ENCODE results near the gene RNF208. TPM values are rescaled to one million over a fixed set of nuclear protein-coding genes. Genes with fewer than 3 reads are reported as not detected.

Gene RNF208
- polyA plus RNA-seq, 1 donor from 2014 or later, result 1.5 TPM

DNA sequence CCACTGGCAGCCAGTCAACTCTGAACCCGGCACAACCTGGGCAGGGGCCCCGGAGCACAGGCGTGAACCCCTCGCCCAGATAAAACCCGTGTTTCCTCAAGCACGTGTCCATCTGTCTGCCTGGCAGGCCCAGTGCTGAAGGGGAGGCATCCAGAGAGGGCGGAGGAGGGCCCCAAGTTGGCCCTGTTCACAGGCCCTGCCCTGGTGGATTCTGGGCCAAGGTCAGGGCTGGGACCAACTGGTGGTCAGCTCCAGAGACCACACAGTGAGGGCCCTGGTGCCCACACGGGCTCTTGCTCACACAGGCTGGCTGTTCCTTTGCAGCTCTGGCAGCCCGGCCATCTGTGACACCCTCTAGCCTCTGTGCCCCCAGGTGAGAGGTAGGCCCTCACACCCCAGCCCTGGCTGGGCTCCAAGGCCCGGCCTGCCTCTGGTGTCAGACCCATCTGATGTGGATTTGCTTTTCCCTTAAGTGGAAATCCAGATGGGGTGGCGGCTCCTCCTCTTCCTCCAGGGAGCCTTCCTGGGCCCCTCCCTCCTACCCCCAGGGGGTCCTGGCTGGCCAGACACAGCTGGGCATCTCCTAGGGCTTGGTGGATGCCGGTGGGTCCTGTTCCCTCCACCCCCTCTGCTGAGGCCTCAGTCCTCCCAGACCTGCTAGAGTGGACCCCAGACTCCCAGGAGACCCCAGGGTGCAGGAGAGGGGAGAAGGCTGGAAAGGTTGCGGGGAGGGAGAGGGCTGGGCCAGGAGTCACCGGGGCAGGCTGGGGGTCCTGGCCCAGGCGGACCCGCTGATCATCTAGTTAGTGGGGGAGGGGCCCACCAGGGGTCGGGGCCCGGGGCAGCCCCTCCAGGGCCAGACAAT, 28.5 kb upstream of the RNF208 start:
- no peak overlapping the region for H3K9ac ChIP-seq (ENCODE audit: low read length)
- H3K27ac ChIP-seq (ENCODE audit: low read length), result no peak overlapping the region
- H2AFZ ChIP-seq (ENCODE audit: low read depth, low read length), result no peak overlapping the region
- H4K20me1 ChIP-seq (ENCODE audit: insufficient read depth), result no peaks in the 10 kb centered on the region
- no peak overlapping the region for H3K4me3 ChIP-seq (ENCODE audit: low read length)
- no peaks in the 10 kb centered on the region for H3K9me3 ChIP-seq (ENCODE audit: low read length)
- H3K36me3 ChIP-seq (ENCODE audit: insufficient read depth, low read length), result no peaks in the 10 kb centered on the region
- H3K27me3 ChIP-seq (ENCODE audit: insufficient read depth, low read depth, low read length), result no peaks in the 10 kb centered on the region
- H3F3A ChIP-seq (ENCODE audit: insufficient read depth, low read length, poor library complexity, severe bottlenecking), result no peaks in the 10 kb centered on the region
- no peak for TF ChIP-seq MXI1 (conservative IDR thresholded peaks at IDR 0.05; ENCODE audit: poor library complexity, severe bottlenecking)
- TF ChIP-seq, protein P1, sequence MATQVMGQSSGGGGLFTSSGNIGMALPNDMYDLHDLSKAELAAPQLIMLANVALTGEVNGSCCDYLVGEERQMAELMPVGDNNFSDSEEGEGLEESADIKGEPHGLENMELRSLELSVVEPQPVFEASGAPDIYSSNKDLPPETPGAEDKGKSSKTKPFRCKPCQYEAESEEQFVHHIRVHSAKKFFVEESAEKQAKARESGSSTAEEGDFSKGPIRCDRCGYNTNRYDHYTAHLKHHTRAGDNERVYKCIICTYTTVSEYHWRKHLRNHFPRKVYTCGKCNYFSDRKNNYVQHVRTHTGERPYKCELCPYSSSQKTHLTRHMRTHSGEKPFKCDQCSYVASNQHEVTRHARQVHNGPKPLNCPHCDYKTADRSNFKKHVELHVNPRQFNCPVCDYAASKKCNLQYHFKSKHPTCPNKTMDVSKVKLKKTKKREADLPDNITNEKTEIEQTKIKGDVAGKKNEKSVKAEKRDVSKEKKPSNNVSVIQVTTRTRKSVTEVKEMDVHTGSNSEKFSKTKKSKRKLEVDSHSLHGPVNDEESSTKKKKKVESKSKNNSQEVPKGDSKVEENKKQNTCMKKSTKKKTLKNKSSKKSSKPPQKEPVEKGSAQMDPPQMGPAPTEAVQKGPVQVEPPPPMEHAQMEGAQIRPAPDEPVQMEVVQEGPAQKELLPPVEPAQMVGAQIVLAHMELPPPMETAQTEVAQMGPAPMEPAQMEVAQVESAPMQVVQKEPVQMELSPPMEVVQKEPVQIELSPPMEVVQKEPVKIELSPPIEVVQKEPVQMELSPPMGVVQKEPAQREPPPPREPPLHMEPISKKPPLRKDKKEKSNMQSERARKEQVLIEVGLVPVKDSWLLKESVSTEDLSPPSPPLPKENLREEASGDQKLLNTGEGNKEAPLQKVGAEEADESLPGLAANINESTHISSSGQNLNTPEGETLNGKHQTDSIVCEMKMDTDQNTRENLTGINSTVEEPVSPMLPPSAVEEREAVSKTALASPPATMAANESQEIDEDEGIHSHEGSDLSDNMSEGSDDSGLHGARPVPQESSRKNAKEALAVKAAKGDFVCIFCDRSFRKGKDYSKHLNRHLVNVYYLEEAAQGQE (IDR thresholded peaks at IDR 0.05; ENCODE audit: borderline replicate concordance), result no peak
- no peaks in the 10 kb centered on the region for H3K9me2 ChIP-seq (ENCODE audit: insufficient read depth, low read length)
- H3K4me2 ChIP-seq (ENCODE audit: low read length), result no peak overlapping the region
- H3K79me2 ChIP-seq (replicated peaks; ENCODE audit: insufficient read depth, low read length), result peaks cover 3% of the 10 kb centered on the region

DNA sequence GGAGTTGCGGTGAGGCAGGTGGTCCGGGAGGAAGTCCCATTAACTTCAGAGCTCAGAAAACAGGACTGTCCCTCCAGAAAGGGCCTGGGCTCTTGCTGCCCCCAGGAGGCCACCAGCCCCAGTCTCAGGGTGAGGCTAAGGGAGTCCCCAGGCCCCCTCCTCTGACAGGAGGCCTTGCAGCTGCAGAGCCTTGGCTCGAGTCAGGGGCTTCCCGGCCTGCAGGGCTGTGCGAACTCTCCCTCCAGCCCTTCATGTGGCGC, 25.8 kb upstream of the RNF208 start:
- Histone ChIP-seq H3K9ac (ENCODE audit: low read length) (no peak overlapping the region), H3K27me3 (ENCODE audit: insufficient read depth, low read depth, low read length) (no peaks in the 10 kb centered on the region), H3K27ac (ENCODE audit: low read length) (no peak overlapping the region), H3F3A (ENCODE audit: insufficient read depth, low read length, poor library complexity, severe bottlenecking) (no peaks in the 10 kb centered on the region), H3K4me2 (ENCODE audit: low read length) (no peak overlapping the region), H3K36me3 (ENCODE audit: insufficient read depth, low read length) (no peaks in the 10 kb centered on the region), H4K20me1 (ENCODE audit: insufficient read depth) (no peaks in the 10 kb centered on the region), H2AFZ (ENCODE audit: low read depth, low read length) (no peak overlapping the region), H3K9me2 (ENCODE audit: insufficient read depth, low read length) (no peaks in the 10 kb centered on the region), H3K79me2 (replicated peaks; ENCODE audit: insufficient read depth, low read length) (peaks cover 1% of the 10 kb centered on the region), H3K9me3 (ENCODE audit: low read length) (no peaks in the 10 kb centered on the region), H3K4me3 (ENCODE audit: low read length) (no peak overlapping the region)
- TF ChIP-seq EZH2 (IDR thresholded peaks at IDR 0.05; ENCODE audit: borderline replicate concordance, insufficient read depth, low read length, poor library complexity, severe bottlenecking) (no peak), TAF1 (IDR thresholded peaks at IDR 0.05; ENCODE audit: low read depth) (no peak)

DNA sequence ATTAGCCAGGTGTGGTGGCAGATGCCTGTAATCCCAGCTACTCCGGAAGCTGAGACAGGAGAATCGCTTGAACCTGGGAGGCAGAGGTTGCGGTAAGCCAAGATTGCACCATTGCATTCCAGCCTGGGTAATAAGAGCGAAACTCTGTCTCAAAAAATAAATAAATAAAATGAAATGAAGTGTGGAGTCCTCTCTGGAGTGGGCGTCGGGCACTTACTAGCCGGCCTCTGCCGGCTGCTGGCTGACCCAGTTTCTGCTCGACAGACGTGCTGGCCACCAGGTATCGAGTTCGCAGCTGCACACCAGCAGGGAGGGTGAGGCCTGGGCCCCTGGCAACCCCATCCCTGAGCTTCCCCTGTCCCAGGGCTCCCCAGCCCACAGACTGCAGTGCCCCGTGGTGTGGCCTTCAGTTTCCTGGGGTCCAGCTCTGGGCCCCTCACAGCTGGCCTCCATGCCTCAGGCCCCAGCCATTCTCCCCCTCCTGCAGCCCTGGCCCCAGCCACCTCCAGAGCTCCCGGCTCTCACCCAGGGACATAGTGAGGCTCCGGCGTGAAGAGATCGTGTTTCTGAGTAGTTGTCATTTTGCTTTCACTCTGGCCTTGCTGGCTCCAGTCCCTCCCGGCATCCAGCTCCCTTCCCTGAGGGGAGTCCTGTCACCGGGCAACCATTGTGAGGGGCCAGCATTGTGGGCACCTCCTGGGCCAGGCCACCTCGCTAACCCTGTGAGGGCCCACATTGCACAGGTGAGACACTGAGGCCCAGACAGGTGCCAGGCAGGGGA, 25.3 kb upstream of the RNF208 start:
- peaks cover 6% of the 10 kb centered on the region for H3K79me2 ChIP-seq (replicated peaks; ENCODE audit: insufficient read depth, low read length)
- H3K9ac ChIP-seq (ENCODE audit: low read length), result no peak overlapping the region
- no peaks in the 10 kb centered on the region for H3K9me3 ChIP-seq (ENCODE audit: low read length)
- no peak overlapping the region for H3K27ac ChIP-seq (ENCODE audit: low read length)
- TF ChIP-seq EP300 (conservative IDR thresholded peaks at IDR 0.05; ENCODE audit: poor library complexity, severe bottlenecking), result no peak
- no peak for TF ChIP-seq TAF1 (IDR thresholded peaks at IDR 0.05; ENCODE audit: low read depth)
- TF ChIP-seq MXI1 (conservative IDR thresholded peaks at IDR 0.05; ENCODE audit: poor library complexity, severe bottlenecking), result no peak
- TF ChIP-seq, protein P2, sequence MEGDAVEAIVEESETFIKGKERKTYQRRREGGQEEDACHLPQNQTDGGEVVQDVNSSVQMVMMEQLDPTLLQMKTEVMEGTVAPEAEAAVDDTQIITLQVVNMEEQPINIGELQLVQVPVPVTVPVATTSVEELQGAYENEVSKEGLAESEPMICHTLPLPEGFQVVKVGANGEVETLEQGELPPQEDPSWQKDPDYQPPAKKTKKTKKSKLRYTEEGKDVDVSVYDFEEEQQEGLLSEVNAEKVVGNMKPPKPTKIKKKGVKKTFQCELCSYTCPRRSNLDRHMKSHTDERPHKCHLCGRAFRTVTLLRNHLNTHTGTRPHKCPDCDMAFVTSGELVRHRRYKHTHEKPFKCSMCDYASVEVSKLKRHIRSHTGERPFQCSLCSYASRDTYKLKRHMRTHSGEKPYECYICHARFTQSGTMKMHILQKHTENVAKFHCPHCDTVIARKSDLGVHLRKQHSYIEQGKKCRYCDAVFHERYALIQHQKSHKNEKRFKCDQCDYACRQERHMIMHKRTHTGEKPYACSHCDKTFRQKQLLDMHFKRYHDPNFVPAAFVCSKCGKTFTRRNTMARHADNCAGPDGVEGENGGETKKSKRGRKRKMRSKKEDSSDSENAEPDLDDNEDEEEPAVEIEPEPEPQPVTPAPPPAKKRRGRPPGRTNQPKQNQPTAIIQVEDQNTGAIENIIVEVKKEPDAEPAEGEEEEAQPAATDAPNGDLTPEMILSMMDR (IDR thresholded peaks at IDR 0.05; ENCODE audit: poor library complexity, severe bottlenecking), result no peak
- TF ChIP-seq RAD21 (conservative IDR thresholded peaks at IDR 0.05), result no peak
- no peak for TF ChIP-seq POLR2AphosphoS5 (IDR thresholded peaks at IDR 0.05)
- no peak for TF ChIP-seq SMC3 (conservative IDR thresholded peaks at IDR 0.05; ENCODE audit: poor library complexity)
- TF ChIP-seq, protein P1 (IDR thresholded peaks at IDR 0.05; ENCODE audit: borderline replicate concordance), result no peak
- TF ChIP-seq EZH2 (IDR thresholded peaks at IDR 0.05; ENCODE audit: borderline replicate concordance, insufficient read depth, low read length, poor library complexity, severe bottlenecking), result no peak
- no peak overlapping the region for H2AFZ ChIP-seq (ENCODE audit: low read depth, low read length)
- no peak overlapping the region for H3K4me2 ChIP-seq (ENCODE audit: low read length)
- H4K20me1 ChIP-seq (ENCODE audit: insufficient read depth), result no peaks in the 10 kb centered on the region
- H3K4me3 ChIP-seq (ENCODE audit: low read length), result no peak overlapping the region
- H3K36me3 ChIP-seq (ENCODE audit: insufficient read depth, low read length), result no peaks in the 10 kb centered on the region
- H3K9me2 ChIP-seq (ENCODE audit: insufficient read depth, low read length), result no peaks in the 10 kb centered on the region
- no peaks in the 10 kb centered on the region for H3K27me3 ChIP-seq (ENCODE audit: insufficient read depth, low read depth, low read length)
- no peaks in the 10 kb centered on the region for H3F3A ChIP-seq (ENCODE audit: insufficient read depth, low read length, poor library complexity, severe bottlenecking)
